Astrocyte (in vitro differentiated cells and primary cell): ENCODE measurements around the gene CDH18.

Source experiments
- EZH2 ChIP-seq: IDR thresholded peaks from 2 replicates; pipeline ENCODE4 v1.6.1; 2012; ENCODE audit warnings: mild to moderate bottlenecking, low read length, inconsistent platforms; ENCODE audit not compliant: insufficient read depth
- TF ChIP-seq, protein P1 (sequence below): IDR thresholded peaks from 2 replicates; pipeline ENCODE4 v1.5.1; 2011; ENCODE audit warnings: low read depth, mild to moderate bottlenecking, inconsistent platforms, low read length, moderate library complexity; ENCODE audit not compliant: insufficient read depth

DNA sequence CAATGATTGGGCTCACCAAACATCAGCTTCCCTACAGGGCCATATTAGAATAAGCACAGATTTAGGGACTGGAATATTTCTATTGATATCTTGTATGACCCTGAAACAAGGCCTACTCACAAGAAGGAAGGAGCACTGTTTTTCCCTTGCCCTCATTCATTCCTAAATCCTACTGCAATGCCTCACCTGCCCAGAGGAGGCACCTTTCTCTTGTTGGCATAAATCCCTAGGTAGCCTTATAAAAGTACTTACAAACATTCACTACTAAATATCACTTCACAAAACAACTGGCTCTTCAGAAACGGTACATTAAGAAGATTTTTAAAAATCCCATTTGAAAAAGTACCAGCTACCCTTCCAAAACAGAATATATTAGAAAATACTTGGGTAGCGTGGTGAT is 449.4 kb downstream of the CDH18 start:
- TF ChIP-seq, protein P1, sequence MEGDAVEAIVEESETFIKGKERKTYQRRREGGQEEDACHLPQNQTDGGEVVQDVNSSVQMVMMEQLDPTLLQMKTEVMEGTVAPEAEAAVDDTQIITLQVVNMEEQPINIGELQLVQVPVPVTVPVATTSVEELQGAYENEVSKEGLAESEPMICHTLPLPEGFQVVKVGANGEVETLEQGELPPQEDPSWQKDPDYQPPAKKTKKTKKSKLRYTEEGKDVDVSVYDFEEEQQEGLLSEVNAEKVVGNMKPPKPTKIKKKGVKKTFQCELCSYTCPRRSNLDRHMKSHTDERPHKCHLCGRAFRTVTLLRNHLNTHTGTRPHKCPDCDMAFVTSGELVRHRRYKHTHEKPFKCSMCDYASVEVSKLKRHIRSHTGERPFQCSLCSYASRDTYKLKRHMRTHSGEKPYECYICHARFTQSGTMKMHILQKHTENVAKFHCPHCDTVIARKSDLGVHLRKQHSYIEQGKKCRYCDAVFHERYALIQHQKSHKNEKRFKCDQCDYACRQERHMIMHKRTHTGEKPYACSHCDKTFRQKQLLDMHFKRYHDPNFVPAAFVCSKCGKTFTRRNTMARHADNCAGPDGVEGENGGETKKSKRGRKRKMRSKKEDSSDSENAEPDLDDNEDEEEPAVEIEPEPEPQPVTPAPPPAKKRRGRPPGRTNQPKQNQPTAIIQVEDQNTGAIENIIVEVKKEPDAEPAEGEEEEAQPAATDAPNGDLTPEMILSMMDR = no peak
- no peak for TF ChIP-seq EZH2
